Memory B cell (primary cell): ENCODE results near the gene DISP3.
"Not testable (repeated sequence)": the region's sequence is repeated elsewhere in the genome, so short reads cannot be mapped to it uniquely, and the experiment has no call there.

Experiments used
- ATAC-seq: fragments of 150-1000 bp; cut with Tn5 transposase; 2 replicates; pipeline ENCODE4 v1.10.0; 2021; ENCODE audit warnings: low read depth, mild to moderate bottlenecking, moderate library complexity
- DNase-seq, 2 donors: peaks; one replicate each; pipeline ENCODE4 v3.0.0; 2022; ENCODE audit warnings: low spot score in 2 of 2
- H3K27ac Mint-ChIP-seq: one replicate; pipeline ENCODE4 v1.8.0; 2022; ENCODE audit warnings: mild to moderate bottlenecking, moderate library complexity, mixed read lengths
- H3K27me3 Mint-ChIP-seq: one replicate; pipeline ENCODE4 v1.8.0; 2022; ENCODE audit warnings: mixed read lengths
- H3K36me3 Mint-ChIP-seq: one replicate; pipeline ENCODE4 v1.8.0; 2022; ENCODE audit warnings: mild to moderate bottlenecking, mixed read lengths
- H3K4me1 Mint-ChIP-seq: one replicate; pipeline ENCODE4 v1.8.0; 2022; ENCODE audit warnings: mixed read lengths
- H3K4me3 Mint-ChIP-seq: one replicate; pipeline ENCODE4 v1.8.0; 2022; ENCODE audit warnings: mild to moderate bottlenecking, moderate library complexity, mixed read lengths
- H3K9me3 Mint-ChIP-seq: one replicate; pipeline ENCODE4 v1.8.0; 2022; ENCODE audit warnings: mixed read lengths

DISP3 gene

DNA sequence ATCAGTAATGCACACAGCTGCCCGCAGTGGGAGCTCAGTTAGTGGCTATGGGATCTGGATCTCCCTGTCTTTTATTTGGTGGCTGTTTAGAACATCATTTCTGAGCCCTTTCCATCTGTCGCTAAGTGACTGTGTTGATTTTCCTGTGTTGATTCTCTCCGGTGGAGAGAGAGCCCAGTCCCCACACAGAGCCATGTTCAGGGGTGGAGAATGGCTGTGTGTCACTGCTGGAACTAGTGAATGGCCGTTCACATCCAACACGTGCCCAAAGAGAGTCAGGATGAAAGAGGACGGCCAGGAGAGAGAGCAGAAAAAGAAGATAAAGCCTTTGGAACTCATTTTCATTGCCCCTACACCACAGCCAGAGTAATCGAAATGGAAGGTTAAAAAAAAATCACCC, 99.0 kb downstream of the DISP3 start:
- Mint-ChIP-seq H3K4me1 (no peaks in the 10 kb centered on the region), H3K27me3 (peaks cover 22% of the 10 kb centered on the region), H3K4me3 (no peak overlapping the region), H3K9me3 (peaks cover 1% of the 10 kb centered on the region), H3K36me3 (no peaks in the 10 kb centered on the region), H3K27ac (no peak overlapping the region)
- DNase-seq (no peak), ATAC-seq (no peak)

DNA sequence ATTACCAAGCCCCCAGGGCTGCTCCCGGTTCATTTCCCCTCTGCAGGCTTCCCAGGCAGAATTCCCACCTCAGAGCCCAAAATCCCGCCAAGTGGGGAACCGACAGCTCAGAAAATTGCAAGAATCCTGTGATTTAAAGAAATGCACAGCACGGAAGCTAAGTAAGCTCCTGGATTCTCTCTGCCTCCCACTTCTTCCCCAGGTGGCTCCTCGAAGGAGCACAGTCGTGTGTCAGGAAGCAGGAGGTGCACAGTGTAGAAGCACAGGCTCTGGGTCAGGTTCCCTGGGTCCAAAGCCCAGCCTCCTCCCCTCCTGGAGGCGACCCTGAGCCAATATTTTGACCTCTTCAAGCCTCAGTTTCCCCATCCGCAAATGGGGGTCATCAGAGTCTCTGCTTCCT, 100.6 kb downstream of the DISP3 start:
- Mint-ChIP-seq H3K9me3 (peaks cover 1% of the 10 kb centered on the region), H3K36me3 (no peaks in the 10 kb centered on the region), H3K27me3 (peaks cover 22% of the 10 kb centered on the region), H3K4me3 (no peak overlapping the region), H3K4me1 (no peaks in the 10 kb centered on the region), H3K27ac (no peak overlapping the region)
- DNase-seq (no peak), ATAC-seq (no peak)

DNA sequence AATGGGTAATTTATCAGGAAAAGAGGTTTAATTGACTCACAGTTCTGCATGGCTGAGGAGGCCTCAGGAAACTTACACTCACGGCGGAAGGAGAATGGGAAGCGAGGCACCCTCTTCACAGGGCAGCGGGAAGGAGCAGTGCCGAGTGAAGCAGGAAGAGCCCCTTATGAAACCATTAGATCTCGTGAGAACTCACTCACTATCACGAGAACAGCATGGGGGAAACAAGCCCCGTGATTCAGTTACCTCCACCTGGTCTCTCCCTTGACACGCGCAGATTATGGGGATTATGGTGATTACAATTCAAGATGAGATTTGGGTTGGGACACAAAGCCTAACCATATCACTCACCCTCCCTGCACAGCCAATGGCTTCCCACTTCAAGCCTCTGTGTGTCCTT, 101.1 kb downstream of the DISP3 start:
- not testable (repeated sequence) for ATAC-seq, DNase-seq

DNA sequence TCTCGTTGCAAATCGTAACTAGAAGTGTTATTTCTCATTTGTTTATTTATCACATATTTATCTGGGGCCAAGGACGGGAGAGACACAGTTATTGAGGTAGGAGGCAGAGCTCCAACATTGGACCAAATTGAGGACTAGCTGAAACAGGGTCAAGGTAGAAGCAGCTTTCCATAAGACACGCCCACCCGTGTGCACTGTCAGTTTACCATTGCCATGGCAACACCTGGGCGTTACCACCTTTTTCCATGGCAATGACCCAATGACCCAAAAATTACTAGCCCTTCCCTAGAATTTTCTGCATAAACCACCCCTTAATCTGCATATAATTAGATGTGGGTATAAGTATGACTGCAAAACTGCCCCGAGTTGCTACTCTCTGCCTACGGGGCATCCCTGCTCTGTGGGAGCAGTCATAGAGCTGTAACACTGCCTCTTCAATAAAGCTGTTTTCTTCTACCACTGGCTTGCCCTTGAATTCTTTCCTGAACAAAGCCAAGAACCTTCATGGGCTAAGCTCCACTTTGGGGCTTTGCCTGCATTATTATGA, 102.6 kb downstream of the DISP3 start:
- Mint-ChIP-seq H3K36me3 (no peaks in the 10 kb centered on the region), H3K4me1 (no peaks in the 10 kb centered on the region), H3K4me3 (no peak overlapping the region), H3K27me3 (peaks cover 17% of the 10 kb centered on the region), H3K9me3 (peaks cover 1% of the 10 kb centered on the region), H3K27ac (no peak overlapping the region)
- ATAC-seq (no peak), DNase-seq (no peak)

More for the DNA sequence above, 101.1 kb downstream of the DISP3 start:
- H3K27ac Mint-ChIP-seq, H3K4me3 Mint-ChIP-seq, H3K4me1 Mint-ChIP-seq, H3K36me3 Mint-ChIP-seq, H3K9me3 Mint-ChIP-seq: not testable (repeated sequence)
- H3K27me3 Mint-ChIP-seq, result peaks cover 22% of the 10 kb centered on the region

DNA sequence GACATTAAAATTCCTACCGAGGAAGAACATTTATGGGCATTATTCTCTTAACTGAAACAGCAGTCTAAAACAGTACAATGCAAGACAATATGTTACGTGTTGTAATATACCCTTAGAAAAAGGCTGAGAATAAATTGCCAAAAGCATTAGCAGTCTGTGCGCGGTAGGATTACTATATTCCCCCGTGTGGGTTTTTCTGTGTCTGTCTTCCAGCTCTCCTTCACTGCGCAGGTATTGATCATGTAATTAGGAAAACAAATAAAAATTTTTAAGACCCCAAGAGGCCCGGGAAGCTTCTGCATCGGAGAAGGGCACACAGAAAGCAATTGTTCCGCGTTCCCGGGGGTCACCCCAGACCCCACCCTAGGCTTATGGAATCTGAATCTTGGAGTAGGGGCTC, 106.4 kb downstream of the DISP3 start:
- peaks cover 3% of the 10 kb centered on the region for H3K9me3 Mint-ChIP-seq
- H3K4me1 Mint-ChIP-seq, result no peaks in the 10 kb centered on the region
- DNase-seq (no peak), ATAC-seq (no peak)
- no peaks in the 10 kb centered on the region for H3K36me3 Mint-ChIP-seq
- no peak overlapping the region for H3K27ac Mint-ChIP-seq
- peaks cover 11% of the 10 kb centered on the region for H3K27me3 Mint-ChIP-seq
- H3K4me3 Mint-ChIP-seq, result no peak overlapping the region
